OCI-LY1 (cell line): ENCODE measurements around the gene CEP164.

Experiments
- H2AFZ ChIP-seq: fragments of 200-600 bp; sonication (generic), shearing (Covaris generic); 2 replicates; pipeline ENCODE4 v1.6.0; 2014; ENCODE audit warnings: antibody characterized with exemption, mild to moderate bottlenecking, low read length
- H3F3A ChIP-seq: fragments of 200-600 bp; sonication (generic), shearing (Covaris generic); 2 replicates; pipeline ENCODE4 v1.6.0; 2014; ENCODE audit warnings: mild to moderate bottlenecking, antibody characterized with exemption, low read length, moderate library complexity; ENCODE audit not compliant: insufficient read depth
- H3K27ac ChIP-seq: fragments of 200-600 bp; sonication (generic); 2 replicates; pipeline ENCODE4 v1.5.1; 2014; ENCODE audit warnings: low read length, mixed run types, mild to moderate bottlenecking, low read depth; ENCODE audit not compliant: poor library complexity, severe bottlenecking
- H3K27me3 ChIP-seq: fragments of 200-600 bp; sonication (generic); 2 replicates; pipeline ENCODE4 v1.6.0; 2014; ENCODE audit warnings: antibody characterized with exemption, mild to moderate bottlenecking, low read length, moderate library complexity; ENCODE audit not compliant: insufficient read depth
- H3K36me3 ChIP-seq: fragments of 200-600 bp; sonication (generic); 2 replicates; pipeline ENCODE4 v1.6.1; 2014; ENCODE audit warnings: mild to moderate bottlenecking, antibody characterized with exemption, low read length, moderate library complexity, mixed read lengths; ENCODE audit not compliant: insufficient read depth
- H3K4me1 ChIP-seq: fragments of 200-600 bp; sonication (generic); 2 replicates; pipeline ENCODE4 v1.5.1; 2014; ENCODE audit warnings: mild to moderate bottlenecking, low read length, moderate library complexity; ENCODE audit not compliant: insufficient read depth, severe bottlenecking
- H3K4me2 ChIP-seq: fragments of 200-600 bp; sonication (generic), shearing (Covaris generic); 2 replicates; pipeline ENCODE4 v1.6.1; 2014; ENCODE audit warnings: low read length
- H3K4me3 ChIP-seq: fragments of 200-600 bp; sonication (generic); 2 replicates; pipeline ENCODE4 v1.5.1; 2014; ENCODE audit warnings: low read length, low read depth, mild to moderate bottlenecking, mixed read lengths; ENCODE audit not compliant: poor library complexity, severe bottlenecking
- H3K79me2 ChIP-seq: fragments of 200-600 bp; shearing (Covaris generic); 2 replicates; pipeline ENCODE4 v1.6.1; 2016; ENCODE audit warnings: mixed run types, low read length, mixed read lengths; ENCODE audit not compliant: insufficient read depth
- H3K9ac ChIP-seq: fragments of 200-600 bp; sonication (generic), shearing (Covaris generic); 2 replicates; pipeline ENCODE4 v1.6.1; 2014; ENCODE audit warnings: mild to moderate bottlenecking, low read length, mixed read lengths
- H3K9me2 ChIP-seq: fragments of 200-600 bp; sonication (generic), shearing (Covaris generic); 2 replicates; pipeline ENCODE4 v1.6.1; 2014; ENCODE audit warnings: low read depth, mild to moderate bottlenecking, low read length, mixed read lengths
- H3K9me3 ChIP-seq: fragments of 200-600 bp; shearing (Covaris generic); 2 replicates; pipeline ENCODE4 v1.6.1; 2014; ENCODE audit warnings: low read length, mixed read lengths
- H4K20me1 ChIP-seq: fragments of 200-600 bp; sonication (generic), shearing (Covaris generic); 2 replicates; pipeline ENCODE4 v1.6.0; 2016; ENCODE audit warnings: mild to moderate bottlenecking, low read length; ENCODE audit not compliant: insufficient read depth
- EZH2 ChIP-seq: fragments of 200-600 bp; sonication (generic), shearing (Covaris generic); IDR thresholded peaks from 2 replicates; pipeline ENCODE4 v1.8.0; 2017; ENCODE audit warnings: borderline replicate concordance, mixed run types, mild to moderate bottlenecking, antibody characterized with exemption, low read length, moderate library complexity, mixed read lengths
- TF ChIP-seq, protein P1 (sequence below): fragments of 200-600 bp; sonication (generic), shearing (Covaris generic); IDR thresholded peaks from 2 replicates; pipeline ENCODE4 v1.5.1; 2017; ENCODE audit warnings: mild to moderate bottlenecking, antibody characterized with exemption, low read length, moderate library complexity, mixed read lengths

The CEP164 gene

DNA sequence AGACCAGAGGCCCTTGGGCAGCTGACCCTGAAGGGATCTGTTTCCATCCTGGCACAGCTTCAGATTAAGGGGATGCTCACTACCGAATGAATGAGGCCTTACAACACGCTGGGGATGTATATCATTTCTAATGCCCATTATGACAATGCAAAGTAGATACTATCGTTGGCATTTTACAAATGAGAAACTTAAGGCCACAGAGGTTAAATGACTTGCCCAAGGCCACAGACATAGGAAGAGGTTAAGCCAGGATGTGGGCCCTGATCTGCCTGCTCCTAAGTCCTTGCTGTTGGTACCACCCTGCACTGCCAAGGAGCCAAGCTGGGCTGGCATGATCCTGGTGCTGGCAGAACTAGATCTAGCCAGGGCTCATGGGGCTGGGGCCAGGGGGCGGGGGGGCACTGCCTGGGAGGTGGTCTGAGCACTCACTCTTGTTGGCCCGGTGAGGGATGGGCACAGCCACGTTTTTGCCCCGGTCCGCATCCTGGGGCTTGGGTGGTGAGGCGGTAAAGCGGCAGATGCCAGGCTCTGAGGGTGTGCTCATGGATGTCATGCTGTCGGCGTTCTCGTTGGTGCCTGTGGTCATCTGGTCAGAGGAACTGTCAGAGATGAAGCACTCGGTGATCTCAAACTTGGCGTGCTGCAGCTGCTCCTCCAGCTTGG lies 102.8 kb downstream of the CEP164 start:
- Histone ChIP-seq H3K4me3 (no peak overlapping the region), H3K27ac (no peak overlapping the region), H2AFZ (no peak overlapping the region), H3K4me2 (no peak overlapping the region), H3K4me1 (no peaks in the 10 kb centered on the region), H3K36me3 (no peaks in the 10 kb centered on the region), H3K27me3 (no peaks in the 10 kb centered on the region), H3K9me3 (no peaks in the 10 kb centered on the region), H3F3A (no peaks in the 10 kb centered on the region), H3K79me2 (no peaks in the 10 kb centered on the region), H4K20me1 (no peaks in the 10 kb centered on the region), H3K9me2 (no peaks in the 10 kb centered on the region), H3K9ac (no peak overlapping the region)
- TF ChIP-seq, protein P1, sequence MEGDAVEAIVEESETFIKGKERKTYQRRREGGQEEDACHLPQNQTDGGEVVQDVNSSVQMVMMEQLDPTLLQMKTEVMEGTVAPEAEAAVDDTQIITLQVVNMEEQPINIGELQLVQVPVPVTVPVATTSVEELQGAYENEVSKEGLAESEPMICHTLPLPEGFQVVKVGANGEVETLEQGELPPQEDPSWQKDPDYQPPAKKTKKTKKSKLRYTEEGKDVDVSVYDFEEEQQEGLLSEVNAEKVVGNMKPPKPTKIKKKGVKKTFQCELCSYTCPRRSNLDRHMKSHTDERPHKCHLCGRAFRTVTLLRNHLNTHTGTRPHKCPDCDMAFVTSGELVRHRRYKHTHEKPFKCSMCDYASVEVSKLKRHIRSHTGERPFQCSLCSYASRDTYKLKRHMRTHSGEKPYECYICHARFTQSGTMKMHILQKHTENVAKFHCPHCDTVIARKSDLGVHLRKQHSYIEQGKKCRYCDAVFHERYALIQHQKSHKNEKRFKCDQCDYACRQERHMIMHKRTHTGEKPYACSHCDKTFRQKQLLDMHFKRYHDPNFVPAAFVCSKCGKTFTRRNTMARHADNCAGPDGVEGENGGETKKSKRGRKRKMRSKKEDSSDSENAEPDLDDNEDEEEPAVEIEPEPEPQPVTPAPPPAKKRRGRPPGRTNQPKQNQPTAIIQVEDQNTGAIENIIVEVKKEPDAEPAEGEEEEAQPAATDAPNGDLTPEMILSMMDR: no peak
- TF ChIP-seq EZH2: no peak

DNA sequence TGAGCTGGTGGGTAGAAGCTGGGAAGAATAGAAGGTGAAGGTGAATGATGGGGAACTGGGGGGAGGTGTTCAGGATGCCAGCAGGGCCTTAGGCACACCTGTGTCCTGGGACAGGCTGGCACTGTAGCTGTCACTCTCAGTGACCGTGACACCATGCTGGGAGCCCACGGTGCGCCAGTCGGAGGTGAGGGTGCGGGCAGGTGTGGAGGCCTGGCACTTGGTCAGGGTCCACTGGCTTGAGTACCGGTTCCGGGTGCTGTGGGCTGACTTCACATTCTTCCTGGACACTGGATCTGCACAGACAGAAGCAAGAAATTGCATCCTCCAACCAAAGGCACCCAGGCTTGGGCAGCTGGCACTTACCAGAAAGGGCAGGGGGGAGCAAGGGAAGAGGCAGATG lies 103.8 kb downstream of the CEP164 start:
- no peaks in the 10 kb centered on the region for H3K36me3 ChIP-seq
- H3F3A ChIP-seq: no peaks in the 10 kb centered on the region
- no peak overlapping the region for H3K9ac ChIP-seq
- H4K20me1 ChIP-seq: no peaks in the 10 kb centered on the region
- no peaks in the 10 kb centered on the region for H3K79me2 ChIP-seq
- no peaks in the 10 kb centered on the region for H3K4me1 ChIP-seq
- H3K27ac ChIP-seq: no peak overlapping the region
- no peaks in the 10 kb centered on the region for H3K27me3 ChIP-seq
- H3K4me2 ChIP-seq: no peak overlapping the region
- H3K9me3 ChIP-seq: no peaks in the 10 kb centered on the region
- H3K4me3 ChIP-seq: no peak overlapping the region
- no peak overlapping the region for H2AFZ ChIP-seq
- H3K9me2 ChIP-seq: no peaks in the 10 kb centered on the region
- TF ChIP-seq, protein P1: no peak

DNA sequence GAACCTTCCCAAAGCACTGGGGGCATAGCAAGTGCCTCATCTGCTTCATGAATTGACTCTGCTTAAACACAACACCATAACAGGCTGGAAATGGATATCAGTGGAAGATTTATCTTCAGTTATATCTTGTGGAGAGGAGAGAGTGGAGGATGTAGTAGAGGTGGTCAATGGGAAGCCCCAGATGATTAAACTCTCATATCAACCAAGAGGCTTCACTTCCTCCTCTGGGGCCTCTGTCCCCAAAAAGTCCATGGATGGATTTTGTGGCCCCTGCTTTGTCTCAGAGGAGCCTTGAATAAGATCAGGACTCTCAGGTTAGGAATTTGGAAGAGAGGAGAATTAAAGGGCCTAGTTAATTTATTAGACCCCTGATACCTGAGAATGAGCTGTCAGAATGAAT lies 106.1 kb downstream of the CEP164 start:
- Histone ChIP-seq H3K9ac (no peak overlapping the region), H3K79me2 (no peaks in the 10 kb centered on the region), H3F3A (no peaks in the 10 kb centered on the region), H3K9me2 (no peaks in the 10 kb centered on the region), H3K36me3 (no peaks in the 10 kb centered on the region), H3K9me3 (no peaks in the 10 kb centered on the region), H3K27ac (no peak overlapping the region), H4K20me1 (no peaks in the 10 kb centered on the region), H3K4me3 (no peak overlapping the region), H3K27me3 (no peaks in the 10 kb centered on the region), H3K4me1 (no peaks in the 10 kb centered on the region), H3K4me2 (no peak overlapping the region), H2AFZ (no peak overlapping the region)
- no peak for TF ChIP-seq EZH2
- TF ChIP-seq, protein P1: no peak
